SK-MEL-5 (cell line): ENCODE results near the gene SRD5A1. TPM values are rescaled to one million over a fixed set of nuclear protein-coding genes. Genes with fewer than 3 reads are reported as not detected.

Experiments used
- total RNA-seq: library from RNA; depleted of rRNA; stranded (reverse); fragments of >200 nt; shearing (Covaris generic); gene quantifications from 2 replicates; pipeline ENCODE4 v1.2.3, GENCODE V29; 2014; rRNA removed

Gene SRD5A1
- total RNA-seq, 1 experiment from 2014 or later = 36.9 TPM

Other genes starting within 250 kb of the SRD5A1 start
- 0.03 TPM in 1 of 2 replicates, not detected in the other for gene UBE2QL1, start 184.6 kb upstream of the SRD5A1 start, total RNA-seq
- 124 and 130 TPM in 2 replicates for gene NSUN2, start 396 bp upstream of the SRD5A1 start, total RNA-seq
- 5.5 and 8.9 TPM in 2 replicates for gene TENT4A, start 80.0 kb downstream of the SRD5A1 start, total RNA-seq